K562 (cell line): ENCODE measurements around the gene SCG2. TPM values are rescaled to one million over a fixed set of nuclear protein-coding genes. Genes with fewer than 3 reads are reported as not detected.

Experiments
- ATAC-seq: fragments of 200-7000 bp; cut with Tn5 transposase; 3 replicates; pipeline ENCODE4 v1.9.1; 2020; ENCODE audit warnings: moderate library complexity
- BruUV-seq: library from RNA; stranded (reverse); fragments of 400-500 nt; replicated peaks from 2 replicates; lab custom pipeline; 2021; lab: Mats Ljungman, UMichigan
- CTCF ChIA-PET: fragments of 300-600 bp; formaldehyde crosslinking; extraction: SDS; loops from one replicate; lab custom pipeline; 2021; ENCODE audit warnings: low intra/inter-chr PET ratio; lab: Yijun Ruan, JAX
- POLR2A ChIA-PET: fragments of 300-600, 350-650 bp; sonication (Branson Sonifier 250); formaldehyde crosslinking; extraction: SDS; loops from one replicate; lab custom pipeline; 2021; ENCODE audit warnings: antibody characterized with exemption, inconsistent platforms; lab: Yijun Ruan, JAX
- DNase-seq, 4 experiments: peaks; one replicate each; pipeline versions ENCODE4 v3.0.0 to v3.0.0-alpha.2; 2011 to 2018; ENCODE audit warnings: low spot score in 3 of 4, mixed read lengths in 3 of 4; ENCODE audit errors: extremely low read depth in 1 of 4
- FAIRE-seq: peaks from 2 replicates; lab custom pipeline; 2011; peaks lifted over from hg19 to GRCh38; lab: Jason Lieb, UNC
- H2AFZ ChIP-seq: 2 replicates; pipeline ENCODE4 v1.6.0; 2011; ENCODE audit warnings: low read depth, low read length, control low read depth, inconsistent platforms
- H3K27ac ChIP-seq: fragments of 200-600 bp; 3 replicates; pipeline ENCODE4 v1.8.0; 2011; ENCODE audit warnings: low read depth, mild to moderate bottlenecking, control low read depth, inconsistent platforms, low read length, moderate library complexity, mixed read lengths; ENCODE audit errors: extremely low read depth
- H3K27me3 ChIP-seq, 2 experiments: fragments of 300-600 bp in 1 of 2; 2 replicates in 1 of 2; 3 replicates in 1 of 2; pipeline versions ENCODE4 v1.6.0 to v1.8.0; 2011; ENCODE audit warnings: inconsistent platforms in 2 of 2, low read length in 2 of 2, mild to moderate bottlenecking in 1 of 2, mixed read lengths in 1 of 2, moderate library complexity in 1 of 2; ENCODE audit not compliant: control insufficient read depth in 2 of 2, insufficient read depth in 2 of 2
- H3K36me3 ChIP-seq: fragments of 300-600 bp; 3 replicates; pipeline ENCODE4 v1.8.0; 2011; ENCODE audit warnings: mild to moderate bottlenecking, low read length, inconsistent platforms; ENCODE audit not compliant: control insufficient read depth, insufficient read depth
- H3K4me1 ChIP-seq, 2 experiments: fragments of 200-600 bp in 1 of 2; replicated peaks in 1 of 2; 2 replicates in 1 of 2; 3 replicates in 1 of 2; pipeline versions ENCODE4 v1.5.1 to v1.8.0; 2011; ENCODE audit warnings: inconsistent platforms in 2 of 2, low read length in 2 of 2, mild to moderate bottlenecking in 1 of 2, mixed read lengths in 1 of 2, moderate library complexity in 1 of 2; ENCODE audit not compliant: control insufficient read depth in 2 of 2, insufficient read depth in 2 of 2
- H3K4me2 ChIP-seq: 2 replicates; pipeline ENCODE4 v1.6.1; 2011; ENCODE audit warnings: low read length, control low read depth, inconsistent platforms, mixed read lengths; ENCODE audit not compliant: insufficient read depth
- H3K4me3 ChIP-seq: fragments of 200-600 bp; sonication (generic), shearing (Covaris generic); 2 replicates; pipeline ENCODE4 v1.5.1; 2016; ENCODE audit warnings: control low read depth, inconsistent platforms
- H3K79me2 ChIP-seq: fragments of 200-600 bp; 3 replicates; pipeline ENCODE4 v1.8.0; 2011; ENCODE audit warnings: low read length, inconsistent platforms; ENCODE audit not compliant: control insufficient read depth, insufficient read depth
- H3K9ac ChIP-seq, 2 experiments: 2 replicates each; pipeline versions ENCODE4 v1.6.0 to v1.6.1; 2011; ENCODE audit warnings: low read depth in 2 of 2, low read length in 2 of 2, control low read depth in 1 of 2, inconsistent platforms in 1 of 2, mild to moderate bottlenecking in 1 of 2, mixed read lengths in 1 of 2; ENCODE audit not compliant: insufficient read depth in 1 of 2
- H3K9me1 ChIP-seq: one replicate; pipeline ENCODE4 v1.6.0; 2011; ENCODE audit warnings: inconsistent platforms, mild to moderate bottlenecking, low read length, moderate library complexity; ENCODE audit not compliant: control insufficient read depth, insufficient read depth
- H3K9me3 ChIP-seq: replicated peaks from 2 replicates; pipeline ENCODE4 v1.5.1; 2011; ENCODE audit warnings: low read depth, low read length, inconsistent platforms; ENCODE audit not compliant: control insufficient read depth, insufficient read depth
- H4K20me1 ChIP-seq: replicated peaks from 2 replicates; pipeline ENCODE4 v1.6.1; 2011; ENCODE audit warnings: low read length, inconsistent platforms, mixed read lengths; ENCODE audit not compliant: control insufficient read depth, insufficient read depth
- BHLHE40 ChIP-seq: IDR thresholded peaks from 2 replicates; pipeline ENCODE4 v1.6.1; 2011; ENCODE audit warnings: low read length, improper control_type of control experiment
- CCAR2 ChIP-seq: fragments of 200-400 bp; formaldehyde crosslinking; IDR thresholded peaks from 2 replicates; pipeline ENCODE4 v1.6.1; 2017; ENCODE audit warnings: mild to moderate bottlenecking, low read depth, low read length
- ELF1 ChIP-seq: fragments of 200-800 bp; sonication (Bioruptor generic); IDR thresholded peaks from 2 replicates; pipeline ENCODE4 v1.6.1; 2016; ENCODE audit warnings: missing genetic modification characterization, missing compliant biosample characterization
- EP400 ChIP-seq: fragments of 450-650 bp; IDR thresholded peaks from 2 replicates; pipeline ENCODE4 v1.6.1; 2017; ENCODE audit warnings: antibody characterized with exemption, mild to moderate bottlenecking, moderate library complexity
- HDAC6 ChIP-seq: IDR thresholded peaks from 2 replicates; pipeline ENCODE4 v1.6.1; 2012; ENCODE audit warnings: low read depth, mild to moderate bottlenecking, control low read depth, inconsistent platforms, low read length, moderate library complexity
- MCM7 ChIP-seq, 2 experiments: fragments of 450-650 bp; IDR thresholded peaks; 2 replicates each; pipeline ENCODE4 v1.6.1; 2016 to 2018
- PCBP1 ChIP-seq: fragments of 200-400 bp; formaldehyde crosslinking; IDR thresholded peaks from 2 replicates; pipeline ENCODE4 v1.6.1; 2018; ENCODE audit warnings: mild to moderate bottlenecking, low read depth, low read length; ENCODE audit not compliant: poor library complexity, severe bottlenecking
- POU5F1 ChIP-seq: fragments of 150-350 bp; IDR thresholded peaks from 2 replicates; pipeline ENCODE4 v1.6.1; 2014; ENCODE audit warnings: borderline replicate concordance, low read length, low read depth, mild to moderate bottlenecking; ENCODE audit not compliant: partially characterized antibody
- SFPQ ChIP-seq: fragments of 200-400 bp; formaldehyde crosslinking; IDR thresholded peaks from 2 replicates; pipeline ENCODE4 v1.6.1; 2017; ENCODE audit warnings: mild to moderate bottlenecking, low read depth, low read length, moderate library complexity
- TBP ChIP-seq: optimal IDR thresholded peaks from 2 replicates; pipeline ENCODE3; 2011; ENCODE audit warnings: low read depth, low read length, improper control_type of control experiment
- TFAM ChIP-seq: fragments of 250-450 bp; sonication (Bioruptor Pico); conservative IDR thresholded peaks from 2 replicates; pipeline ENCODE4 v1.5.0; 2021; ENCODE audit warnings: mild to moderate bottlenecking, moderate library complexity
- ZNF717 ChIP-seq: fragments of 250-450 bp; sonication (Bioruptor Pico); IDR thresholded peaks from 2 replicates; pipeline ENCODE4 v1.5.0; 2021
- WGBS: fragments of 100-300 bp; shearing (Covaris generic); methylation state at CpG from one replicate; pipeline ENCODE4 v1.1.6; 2016; ENCODE audit warnings: low coverage, mixed read lengths; ENCODE audit not compliant: insufficient coverage; ENCODE audit errors: missing lambda C conversion rate; 5-methylcytosine and 5-hydroxymethylcytosine counted together
- in situ Hi-C: fragments of 300-500 bp; cut with MboI; formaldehyde crosslinking; loops from 4 replicates; pipeline ENCODE4 v1.15.0; 2018; ENCODE audit warnings: inconsistent platforms, mixed read lengths
- intact Hi-C: fragments of 100-400 bp; cut with micrococcal nuclease; formaldehyde crosslinking; loops from 2 replicates; pipeline ENCODE4 v1.14.2; 2022
- polyA plus RNA-seq, 8 experiments: library from polyadenylated mRNA; depleted of rRNA in 4 of 8; stranded (reverse) in 5 of 8; unstranded in 3 of 8; fragments of >200 nt; fragmentation: Nextera tagmentation in 2 of 8; fragmentation: Illumina TruSeq in 1 of 8; extraction: Ambion mirVana in 2 of 8; extraction: Trizol in 1 of 8; gene quantifications; 2 replicates each; pipeline versions ENCODE4 v1.2.1 to v1.2.3, GENCODE V29; 2011 to 2014; ENCODE audit warnings: inconsistent platforms in 1 of 8, missing spikeins in 1 of 8
- total RNA-seq, 7 experiments: library from RNA; depleted of rRNA in 6 of 7; stranded (reverse); fragments of >200 nt in 6 of 7; fragmentation: Illumina TruSeq in 2 of 7; extraction: Trizol in 2 of 7; gene quantifications; 2 replicates each; pipeline versions ENCODE4 v1.2.1 to v1.2.3, GENCODE V29; 2011 to 2021; ENCODE audit warnings: low replicate concordance in 1 of 7

Gene SCG2
- total and polyA plus RNA-seq, 9 of the 15 experiments (the other 6 are each of a cell fraction or from before 2014, with no cell fraction given), result 0.07 to 1.6 (median 1.1) TPM

GRCh38 chr2:223602972-223603371, 811 bp upstream of the SCG2 start:
- ChIA-PET POLR2A (no interaction called here), CTCF (no interaction called here)
- in situ Hi-C loops (no loop called here), intact Hi-C loops (no loop called here)
- no peak overlapping the region for H3K27ac ChIP-seq
- H3K4me2 ChIP-seq, result no peak overlapping the region
- H3K27me3 ChIP-seq, result no peaks in the 10 kb centered on the region; a peak in 1 of 5 replicates
- H4K20me1 ChIP-seq, result no peaks in the 10 kb centered on the region
- ATAC-seq (no peak), FAIRE-seq (no peak), DNase-seq (no peak)
- no peaks in the 10 kb centered on the region for H3K9me3 ChIP-seq
- TF ChIP-seq EP400 (no peak), ELF1 (tag) (no peak), CCAR2 (no peak), POU5F1 (no peak), HDAC6 (no peak), PCBP1 (no peak), ZNF717 (CRISPR knock-in tag) (no peak), SFPQ (no peak), MCM7 (IDR thresholded peaks at IDR 0.05) (no peak), BHLHE40 (no peak), TBP (no peak), TFAM (no peak)
- H3K79me2 ChIP-seq, result no peaks in the 10 kb centered on the region
- no peak overlapping the region for H2AFZ ChIP-seq
- H3K9ac ChIP-seq, result no peak overlapping the region
- 17% methylated on average over 2 of the region's 2 CpGs for WGBS
- no peaks in the 10 kb centered on the region for H3K4me1 ChIP-seq
- no peaks in the 10 kb centered on the region for H3K9me1 ChIP-seq
- no TSS peak for BruUV-seq
- H3K4me3 ChIP-seq, result no peak overlapping the region
- no peaks in the 10 kb centered on the region for H3K36me3 ChIP-seq
